Activated CD8-positive, alpha-beta T cell treated with anti-CD3 and anti-CD28 coated beads for 36 hours (primary cell): ENCODE measurements around the gene C11orf21. TPM values are rescaled to one million over a fixed set of nuclear protein-coding genes. Genes with fewer than 3 reads are reported as not detected.

Experiments
- ATAC-seq: fragments of 200-7000 bp; cut with Tn5 transposase; one replicate; pipeline ENCODE4 v1.10.0; 2021; ENCODE audit warnings: mild to moderate bottlenecking, moderate library complexity
- CTCF ChIA-PET: fragments of 350-600 bp; sonication (Branson Sonifier 250); formaldehyde crosslinking; loops from one replicate; lab custom pipeline; 2021; ENCODE audit warnings: antibody characterized with exemption; lab: Charles Lee
- POLR2A ChIA-PET: fragments of 350-600 bp; sonication (Branson Sonifier 250); formaldehyde crosslinking; loops from one replicate; lab custom pipeline; 2021; ENCODE audit warnings: antibody characterized with exemption; lab: Charles Lee
- DNase-seq: peaks from one replicate; pipeline ENCODE4 v3.0.0-alpha.2; 2020
- H3K27ac Mint-ChIP-seq: one replicate; pipeline ENCODE4 v1.8.0; 2021; ENCODE audit warnings: mild to moderate bottlenecking, mixed read lengths
- H3K27me3 Mint-ChIP-seq: one replicate; pipeline ENCODE4 v1.8.0; 2021; ENCODE audit warnings: mixed read lengths
- H3K36me3 Mint-ChIP-seq: one replicate; pipeline ENCODE4 v1.8.0; 2021; ENCODE audit warnings: low read depth, mixed read lengths
- H3K4me1 Mint-ChIP-seq: one replicate; pipeline ENCODE4 v1.8.0; 2021; ENCODE audit warnings: low read depth, mixed read lengths
- H3K4me3 Mint-ChIP-seq: one replicate; pipeline ENCODE4 v1.8.0; 2021; ENCODE audit warnings: mild to moderate bottlenecking, moderate library complexity, mixed read lengths
- H3K9me3 Mint-ChIP-seq: one replicate; pipeline ENCODE4 v1.8.0; 2021; ENCODE audit warnings: mixed read lengths
- intact Hi-C: fragments of 100-400 bp; cut with micrococcal nuclease; formaldehyde crosslinking; loops from one replicate; pipeline ENCODE4 v1.10.0; 2022
- total RNA-seq, 2 experiments: library from RNA; stranded (reverse); gene quantifications; one replicate each; pipeline ENCODE4 v1.2.3, GENCODE V29; 2021
- TF ChIP-seq, protein P1 (sequence below): fragments of 200-600 bp; IDR thresholded peaks from one replicate; pipeline ENCODE4 v1.8.0; 2022; ENCODE audit warnings: antibody characterized with exemption, mild to moderate bottlenecking

C11orf21 gene
- total RNA-seq, 2 experiments from 2014 or later = 2.1 to 2.2 TPM

DNA sequence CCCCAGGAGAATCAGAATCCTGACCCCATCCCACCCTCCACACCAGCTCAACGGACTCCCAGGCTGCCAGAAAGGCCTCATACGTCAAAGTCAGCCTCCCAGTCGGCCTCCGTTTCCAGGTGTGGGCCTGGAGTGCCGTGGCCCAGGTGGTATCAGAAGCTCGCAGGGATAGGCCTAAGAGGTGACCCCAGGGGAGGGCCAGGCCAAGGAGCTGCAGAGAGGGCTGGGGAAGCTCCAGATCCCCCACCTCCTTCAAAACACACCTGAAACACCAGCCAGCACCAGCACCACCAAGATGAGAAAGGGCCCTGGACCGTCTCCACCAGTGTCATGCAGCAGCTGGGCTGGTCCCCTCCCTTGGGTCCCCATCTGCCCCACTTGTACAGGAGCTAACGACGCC, 51.7 kb downstream of the C11orf21 start:
- ATAC-seq (no peak), DNase-seq (no peak)
- Mint-ChIP-seq H3K4me1 (no peaks in the 10 kb centered on the region), H3K4me3 (no peak overlapping the region), H3K27me3 (no peaks in the 10 kb centered on the region), H3K27ac (no peak overlapping the region), H3K36me3 (no peaks in the 10 kb centered on the region), H3K9me3 (no peaks in the 10 kb centered on the region)
- CTCF ChIA-PET = no interaction called here
- intact Hi-C loops = no loop called here
- POLR2A ChIA-PET = no interaction called here
- TF ChIP-seq, protein P1, sequence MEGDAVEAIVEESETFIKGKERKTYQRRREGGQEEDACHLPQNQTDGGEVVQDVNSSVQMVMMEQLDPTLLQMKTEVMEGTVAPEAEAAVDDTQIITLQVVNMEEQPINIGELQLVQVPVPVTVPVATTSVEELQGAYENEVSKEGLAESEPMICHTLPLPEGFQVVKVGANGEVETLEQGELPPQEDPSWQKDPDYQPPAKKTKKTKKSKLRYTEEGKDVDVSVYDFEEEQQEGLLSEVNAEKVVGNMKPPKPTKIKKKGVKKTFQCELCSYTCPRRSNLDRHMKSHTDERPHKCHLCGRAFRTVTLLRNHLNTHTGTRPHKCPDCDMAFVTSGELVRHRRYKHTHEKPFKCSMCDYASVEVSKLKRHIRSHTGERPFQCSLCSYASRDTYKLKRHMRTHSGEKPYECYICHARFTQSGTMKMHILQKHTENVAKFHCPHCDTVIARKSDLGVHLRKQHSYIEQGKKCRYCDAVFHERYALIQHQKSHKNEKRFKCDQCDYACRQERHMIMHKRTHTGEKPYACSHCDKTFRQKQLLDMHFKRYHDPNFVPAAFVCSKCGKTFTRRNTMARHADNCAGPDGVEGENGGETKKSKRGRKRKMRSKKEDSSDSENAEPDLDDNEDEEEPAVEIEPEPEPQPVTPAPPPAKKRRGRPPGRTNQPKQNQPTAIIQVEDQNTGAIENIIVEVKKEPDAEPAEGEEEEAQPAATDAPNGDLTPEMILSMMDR = no peak

DNA sequence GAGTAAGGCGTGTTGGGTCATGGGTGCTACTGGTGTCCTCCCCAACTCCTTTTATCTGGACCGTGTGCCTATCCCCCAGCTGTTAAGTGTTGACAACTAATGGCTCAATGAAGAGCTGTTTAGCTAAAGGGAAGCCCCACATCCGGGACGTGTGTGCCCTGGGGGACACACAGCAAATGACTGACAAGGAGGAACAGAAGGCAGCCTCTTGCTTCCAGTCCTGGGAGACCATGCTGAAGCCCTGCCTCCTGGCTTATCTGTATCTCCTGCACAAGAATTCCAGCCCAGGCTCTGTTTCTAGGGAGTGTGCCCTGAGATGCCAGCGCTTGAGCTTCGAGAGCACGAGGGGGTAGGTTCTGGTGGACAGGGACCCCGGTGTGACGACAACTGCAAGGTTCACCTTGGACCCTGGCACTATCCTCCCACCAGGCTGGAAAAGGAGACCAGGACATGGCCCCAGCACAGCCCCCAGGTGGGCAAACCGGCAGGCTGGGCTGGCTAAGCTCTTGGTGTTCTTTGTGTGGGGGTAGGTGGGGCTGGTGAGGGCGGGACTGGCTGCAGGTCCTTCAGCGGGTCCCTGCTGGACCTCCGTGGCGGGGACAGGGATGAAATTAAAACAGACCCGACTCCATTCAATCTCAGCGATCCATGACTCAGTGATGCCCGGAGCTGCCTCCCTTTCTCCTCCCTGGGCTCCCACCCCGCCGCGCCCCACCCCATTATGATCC, 52.4 kb downstream of the C11orf21 start:
- no peaks in the 10 kb centered on the region for H3K4me1 Mint-ChIP-seq
- no peak overlapping the region for H3K27ac Mint-ChIP-seq
- H3K9me3 Mint-ChIP-seq = no peaks in the 10 kb centered on the region
- ATAC-seq (no peak), DNase-seq (no peak)
- POLR2A ChIA-PET = interaction anchor here (0.6 to 1.0 kb wide), 2 partner anchors 9 to 149 kb away, joined by 3 read pairs; no protein-coding TSS in a partner anchor
- H3K4me3 Mint-ChIP-seq = no peak overlapping the region
- intact Hi-C loops = no loop called here
- no peaks in the 10 kb centered on the region for H3K36me3 Mint-ChIP-seq
- CTCF ChIA-PET = no interaction called here
- TF ChIP-seq, protein P1 = no peak
- no peaks in the 10 kb centered on the region for H3K27me3 Mint-ChIP-seq

DNA sequence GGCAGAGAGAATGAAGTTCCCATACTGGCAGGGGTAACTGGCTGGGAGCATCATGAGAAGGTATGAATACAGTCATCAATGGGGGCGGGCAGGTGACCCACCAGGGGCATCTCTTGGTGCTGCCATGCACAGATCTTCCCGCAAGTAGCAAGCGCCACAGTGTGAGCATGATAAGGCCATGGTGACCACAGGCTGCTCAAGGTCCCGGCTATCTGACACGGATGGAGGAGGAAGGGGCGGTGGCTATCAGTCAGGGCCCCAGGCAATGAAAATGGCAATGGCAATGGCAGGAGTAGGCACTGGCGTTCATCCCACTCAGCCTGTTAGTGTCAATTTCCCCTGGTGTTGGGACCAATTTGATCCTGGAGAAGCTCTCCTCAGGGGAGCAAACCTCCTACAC, 53.0 kb downstream of the C11orf21 start:
- ATAC-seq = no peak
- Mint-ChIP-seq H3K36me3 (no peaks in the 10 kb centered on the region), H3K9me3 (no peaks in the 10 kb centered on the region), H3K27me3 (no peaks in the 10 kb centered on the region), H3K27ac (no peak overlapping the region), H3K4me3 (no peak overlapping the region), H3K4me1 (no peaks in the 10 kb centered on the region)
- ChIA-PET CTCF (no interaction called here), POLR2A (interaction anchor here (0.6 to 1.0 kb wide), 2 partner anchors 9 to 150 kb away, joined by 3 read pairs; no protein-coding TSS in a partner anchor)
- intact Hi-C loops = no loop called here
- DNase-seq = no peak
- TF ChIP-seq, protein P1 = no peak

DNA sequence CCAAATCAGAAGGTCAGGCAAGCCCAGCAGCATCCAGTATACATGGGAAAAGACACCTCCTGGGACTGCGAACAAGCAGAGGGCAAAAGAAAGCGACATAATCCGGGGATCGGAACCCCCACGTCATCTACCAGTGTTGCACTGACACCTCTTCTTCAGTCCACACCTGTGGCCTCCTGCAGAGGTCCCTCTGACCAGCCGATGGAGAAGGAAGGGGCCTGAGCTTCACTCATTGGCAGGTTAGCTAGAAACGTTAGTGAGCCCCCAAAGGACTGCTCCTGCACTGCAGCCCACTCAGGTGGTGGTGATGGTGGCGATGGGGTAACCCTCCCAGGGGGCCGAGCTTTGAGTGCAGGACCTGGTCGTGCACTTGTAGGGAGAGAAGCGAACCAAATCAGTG, 53.5 kb downstream of the C11orf21 start:
- H3K27me3 Mint-ChIP-seq = no peaks in the 10 kb centered on the region
- no peak overlapping the region for H3K27ac Mint-ChIP-seq
- no peak for DNase-seq
- TF ChIP-seq, protein P1 = no peak
- no peaks in the 10 kb centered on the region for H3K36me3 Mint-ChIP-seq
- H3K4me1 Mint-ChIP-seq = no peaks in the 10 kb centered on the region
- H3K9me3 Mint-ChIP-seq = no peaks in the 10 kb centered on the region
- no peak for ATAC-seq
- no peak overlapping the region for H3K4me3 Mint-ChIP-seq
- intact Hi-C loops = no loop called here
- ChIA-PET POLR2A (interaction anchor here (0.6 kb wide), 1 partner anchor 150 kb away, joined by 3 read pairs; no protein-coding TSS in a partner anchor), CTCF (no interaction called here)

DNA sequence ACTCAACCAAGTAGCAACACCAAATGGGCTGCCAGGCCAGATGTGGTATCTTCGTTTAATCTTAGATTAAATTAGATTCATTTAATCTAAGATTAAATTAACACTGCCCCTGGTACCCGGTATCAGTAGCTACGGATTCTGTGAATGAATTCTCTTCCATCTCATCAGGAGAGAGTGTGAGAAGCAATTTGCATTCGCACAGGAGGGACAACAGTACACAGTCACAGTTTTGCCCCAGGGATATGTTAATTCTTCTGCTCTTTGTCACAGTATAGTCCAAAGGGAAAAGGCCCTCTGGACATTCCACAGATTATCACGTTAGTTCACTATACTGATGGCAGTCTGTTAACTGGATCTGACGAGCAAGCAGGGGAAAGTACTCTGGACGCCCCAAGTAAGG, 54.2 kb downstream of the C11orf21 start:
- Mint-ChIP-seq H3K27me3 (peaks cover 3% of the 10 kb centered on the region), H3K36me3 (no peaks in the 10 kb centered on the region), H3K9me3 (peaks cover 6% of the 10 kb centered on the region), H3K4me3 (no peak overlapping the region), H3K4me1 (no peaks in the 10 kb centered on the region), H3K27ac (no peak overlapping the region)
- CTCF ChIA-PET = interaction anchor here (1.1 kb wide), 1 partner anchor 52 kb away, joined by 3 read pairs; no protein-coding TSS in a partner anchor
- intact Hi-C loops = no loop called here
- POLR2A ChIA-PET = no interaction called here
- TF ChIP-seq, protein P1 = no peak
- ATAC-seq = no peak
- no peak for DNase-seq
